Mesothelial cell of epicardium (in vitro differentiated cells): ENCODE results near the gene C3. TPM values are rescaled to one million over a fixed set of nuclear protein-coding genes. Genes with fewer than 3 reads are reported as not detected.
A peak's percentile ranks its signal among the peaks of the same experiment; 100 is the strongest.

Source experiments
- DNase-seq, 2 experiments: peaks; one replicate each; pipeline ENCODE4 v3.0.0; 2021; ENCODE audit warnings: low spot score in 2 of 2; ENCODE audit not compliant: unreplicated experiment in 2 of 2
- H3K27ac Mint-ChIP-seq: 2 replicates; pipeline ENCODE4 v1.8.0; 2021; ENCODE audit warnings: mixed read lengths
- H3K27me3 Mint-ChIP-seq: 2 replicates; pipeline ENCODE4 v1.8.0; 2021; ENCODE audit warnings: low read depth, mixed read lengths
- H3K36me3 Mint-ChIP-seq: 2 replicates; pipeline ENCODE4 v1.8.0; 2021; ENCODE audit warnings: mixed read lengths
- H3K4me1 Mint-ChIP-seq: 2 replicates; pipeline ENCODE4 v1.8.0; 2021; ENCODE audit warnings: mixed read lengths
- H3K4me3 Mint-ChIP-seq: 2 replicates; pipeline ENCODE4 v1.8.0; 2021; ENCODE audit warnings: mild to moderate bottlenecking, moderate library complexity, mixed read lengths
- H3K9me3 Mint-ChIP-seq: 2 replicates; pipeline ENCODE4 v1.8.0; 2021; ENCODE audit warnings: mixed read lengths
- CTCF ChIP-seq: fragments of 200-600 bp; sonication (generic); IDR thresholded peaks from one replicate; pipeline ENCODE4 v1.5.0; 2021; ENCODE audit warnings: antibody characterized with exemption; ENCODE audit not compliant: unreplicated experiment
- microRNA-seq: library from miRNA; unstranded; fragments of <30 nt; microRNA quantifications from one replicate; pipeline ENCODE4 v1.2.0, GENCODE V29; 2021; ENCODE audit warnings: inconsistent platforms, mixed read lengths
- total RNA-seq: library from RNA; stranded (reverse); gene quantifications from 3 replicates; pipeline ENCODE4 v1.2.1, GENCODE V29; 2021

The C3 gene
- total RNA-seq, 1 donor from 2014 or later, result 24.5 TPM

GRCh38 chr19:6632002-6632621, 88.3 kb downstream of the C3 start:
- Mint-ChIP-seq H3K27ac (no peak overlapping the region), H3K9me3 (peaks cover 15% of the 10 kb centered on the region), H3K36me3 (no peaks in the 10 kb centered on the region), H3K4me3 (no peak overlapping the region), H3K27me3 (peaks cover 2% of the 10 kb centered on the region), H3K4me1 (no peaks in the 10 kb centered on the region)
- DNase-seq, result peak; percentile 39 to 62
- peak; percentile 76 for TF ChIP-seq CTCF

Small RNAs within 50 kb of the gene (microRNA-seq; reads per million reads assigned to microRNA genes)
- 0.88 reads per million for gene MIR6791

Other genes with a start within 250 kb of the C3 start
- 0.42 to 0.75 TPM (median 0.63 TPM) in 3 replicates for gene DENND1C, start 238.9 kb downstream of the C3 start, total RNA-seq
- gene TUBB4A, start 218.3 kb downstream of the C3 start, total RNA-seq, result 10.5 to 13.5 TPM (median 13.0 TPM) in 3 replicates
- gene TNFSF9, start 189.6 kb downstream of the C3 start, total RNA-seq, result 0.76 to 1.5 TPM (median 1.1 TPM) in 3 replicates
- not detected in 3 replicates for gene CD70, start 129.5 kb downstream of the C3 start, total RNA-seq
- gene TNFSF14, start 50.5 kb downstream of the C3 start, total RNA-seq, result 0.07 to 0.09 TPM in 2 of 3 replicates, not detected in the other
- 51.4 to 53.6 TPM (median 52.1 TPM) in 3 replicates for gene GPR108, start 16.9 kb upstream of the C3 start, total RNA-seq
- gene TRIP10, start 19.0 kb upstream of the C3 start, total RNA-seq, result 67.5 to 73.2 TPM (median 69.5 TPM) in 3 replicates
- gene SH2D3A, start 46.8 kb upstream of the C3 start, total RNA-seq, result 13.3 to 13.9 TPM (median 13.4 TPM) in 3 replicates
- gene VAV1, start 52.1 kb upstream of the C3 start, total RNA-seq, result not detected in 3 replicates
- not detected in 3 replicates for gene ADGRE1, start 166.9 kb upstream of the C3 start, total RNA-seq